ENCODE data around the gene ELOVL5.

ELOVL5 gene

GRCh38 chr6:53282741-53283140, 66.0 kb downstream of the ELOVL5 start:
- H3K9me3 ChIP-seq (ENCODE audit: control insufficient read depth, low read length): no peaks in the 10 kb centered on the region
- no peaks in the 10 kb centered on the region for H3K27me3 ChIP-seq (replicated peaks; ENCODE audit: control insufficient read depth, insufficient read depth, low read length, poor library complexity, severe bottlenecking)
- H3K4me3 ChIP-seq (ENCODE audit: insufficient read depth, low read depth, low read length, poor library complexity, severe bottlenecking): no peak overlapping the region
- H3K36me3 ChIP-seq (ENCODE audit: control insufficient read depth, insufficient read depth, low read length): peaks cover 8% of the 10 kb centered on the region
- H3K27ac ChIP-seq (ENCODE audit: insufficient read depth, low read length, poor library complexity, severe bottlenecking): no peak overlapping the region
- DNase-seq: no peak
- peaks cover 20% of the 10 kb centered on the region for H3K4me1 ChIP-seq (ENCODE audit: control insufficient read depth, insufficient read depth, low read length, poor library complexity, severe bottlenecking)

DNA sequence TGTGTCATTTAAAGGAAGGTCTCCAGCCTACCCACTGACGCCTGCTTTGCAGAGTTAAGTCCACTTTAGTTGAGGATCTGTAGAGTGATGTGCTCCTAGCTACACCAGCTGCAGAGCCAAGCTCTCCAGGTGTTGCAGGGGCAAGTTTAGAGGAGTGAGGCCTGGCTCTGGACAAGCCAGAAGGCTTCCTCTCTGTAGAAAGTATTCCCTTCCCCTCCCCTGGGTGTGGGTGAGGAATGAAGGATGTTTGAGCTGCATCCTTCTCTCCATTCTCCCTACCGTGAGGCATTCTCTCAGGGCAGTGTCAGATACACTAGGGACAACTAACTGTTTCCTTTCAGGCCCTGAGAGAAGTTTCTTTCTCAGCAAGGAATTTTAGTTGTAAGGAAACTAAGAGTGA, 66.5 kb downstream of the ELOVL5 start:
- no peak overlapping the region for H3K4me3 ChIP-seq (ENCODE audit: insufficient read depth, low read depth, low read length, poor library complexity, severe bottlenecking)
- no peak for DNase-seq
- no peak overlapping the region for H3K27ac ChIP-seq (ENCODE audit: insufficient read depth, low read length, poor library complexity, severe bottlenecking)
- no peaks in the 10 kb centered on the region for H3K9me3 ChIP-seq (ENCODE audit: control insufficient read depth, low read length)
- H3K4me1 ChIP-seq (ENCODE audit: control insufficient read depth, insufficient read depth, low read length, poor library complexity, severe bottlenecking): peaks cover 20% of the 10 kb centered on the region
- peaks cover 3% of the 10 kb centered on the region for H3K36me3 ChIP-seq (ENCODE audit: control insufficient read depth, insufficient read depth, low read length)
- no peaks in the 10 kb centered on the region for H3K27me3 ChIP-seq (replicated peaks; ENCODE audit: control insufficient read depth, insufficient read depth, low read length, poor library complexity, severe bottlenecking)

DNA sequence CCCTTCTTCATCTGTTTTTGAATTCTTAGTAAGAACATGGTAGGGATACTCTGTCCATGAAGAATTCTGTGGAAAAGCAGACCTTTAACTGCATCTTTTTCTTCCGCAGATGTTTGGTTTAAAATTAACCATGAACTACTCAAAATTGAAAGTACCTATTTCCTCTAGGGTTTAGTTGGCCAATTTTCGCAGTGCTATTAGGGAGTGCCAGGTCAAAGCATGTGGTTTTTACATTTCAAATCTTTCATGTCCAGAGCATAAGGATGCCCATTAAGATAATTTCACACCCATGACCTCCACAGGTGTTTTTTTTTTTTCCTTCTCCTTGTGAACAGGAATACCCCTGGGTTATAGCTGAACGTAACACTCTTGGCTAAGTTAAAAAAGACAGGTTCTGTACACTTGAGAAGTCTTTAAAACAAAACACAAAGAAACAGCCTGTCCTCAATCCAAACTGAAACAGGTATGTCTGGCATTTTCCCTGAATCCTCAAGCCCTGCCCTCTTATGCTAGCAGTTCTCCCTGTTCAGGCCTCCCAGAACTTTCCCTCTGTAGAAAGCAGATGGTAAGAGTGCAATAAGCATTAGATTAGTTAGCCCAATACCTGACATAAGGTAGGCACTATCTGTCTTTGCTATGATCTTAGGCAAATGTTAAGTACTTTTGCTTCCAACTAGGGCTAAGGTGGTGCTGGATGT, 67.1 kb downstream of the ELOVL5 start:
- Histone ChIP-seq H3K36me3 (ENCODE audit: control insufficient read depth, insufficient read depth, low read length) (peaks cover 5% of the 10 kb centered on the region), H3K27me3 (replicated peaks; ENCODE audit: control insufficient read depth, insufficient read depth, low read length, poor library complexity, severe bottlenecking) (no peaks in the 10 kb centered on the region), H3K27ac (ENCODE audit: insufficient read depth, low read length, poor library complexity, severe bottlenecking) (no peak overlapping the region), H3K9me3 (ENCODE audit: control insufficient read depth, low read length) (no peaks in the 10 kb centered on the region), H3K4me1 (ENCODE audit: control insufficient read depth, insufficient read depth, low read length, poor library complexity, severe bottlenecking) (peaks cover 20% of the 10 kb centered on the region), H3K4me3 (ENCODE audit: insufficient read depth, low read depth, low read length, poor library complexity, severe bottlenecking) (no peak overlapping the region)
- DNase-seq: no peak

- Histone ChIP-seq H3K27ac (ENCODE audit: insufficient read depth, low read length, poor library complexity, severe bottlenecking) (no peak overlapping the region), H3K4me1 (ENCODE audit: control insufficient read depth, insufficient read depth, low read length, poor library complexity, severe bottlenecking) (peaks cover 14% of the 10 kb centered on the region), H3K4me3 (ENCODE audit: insufficient read depth, low read depth, low read length, poor library complexity, severe bottlenecking) (no peak overlapping the region), H3K36me3 (ENCODE audit: control insufficient read depth, insufficient read depth, low read length) (peaks cover 14% of the 10 kb centered on the region), H3K9me3 (ENCODE audit: control insufficient read depth, low read length) (no peaks in the 10 kb centered on the region), H3K27me3 (replicated peaks; ENCODE audit: control insufficient read depth, insufficient read depth, low read length, poor library complexity, severe bottlenecking) (no peaks in the 10 kb centered on the region)
- DNase-seq: no peak
Observed at GRCh38 chr6:53280207-53280606, 68.5 kb downstream of the ELOVL5 start.

DNA sequence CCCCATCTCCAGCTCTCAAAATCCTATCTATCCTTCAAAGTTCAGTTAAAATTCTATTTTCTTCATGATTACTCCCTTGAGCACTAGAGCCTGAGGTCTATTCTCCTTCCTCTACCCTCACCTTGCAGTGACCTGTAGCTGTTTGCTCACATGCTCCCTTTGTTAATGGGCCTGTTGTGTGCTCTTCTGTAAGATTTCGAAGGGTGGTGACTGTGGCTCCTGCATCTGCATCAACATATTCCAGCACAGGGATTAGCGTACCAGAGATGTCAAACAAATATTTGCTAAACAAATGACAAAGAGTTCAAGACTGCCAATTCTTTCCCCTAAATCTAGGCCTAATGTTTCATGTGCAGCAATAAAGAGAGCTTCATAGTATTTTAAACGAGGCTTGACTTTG, 69.5 kb downstream of the ELOVL5 start:
- H3K4me3 ChIP-seq (ENCODE audit: insufficient read depth, low read depth, low read length, poor library complexity, severe bottlenecking): no peak overlapping the region
- DNase-seq: no peak
- H3K27ac ChIP-seq (ENCODE audit: insufficient read depth, low read length, poor library complexity, severe bottlenecking): no peak overlapping the region
- H3K9me3 ChIP-seq (ENCODE audit: control insufficient read depth, low read length): no peaks in the 10 kb centered on the region
- H3K36me3 ChIP-seq (ENCODE audit: control insufficient read depth, insufficient read depth, low read length): peaks cover 22% of the 10 kb centered on the region
- H3K27me3 ChIP-seq (replicated peaks; ENCODE audit: control insufficient read depth, insufficient read depth, low read length, poor library complexity, severe bottlenecking): no peaks in the 10 kb centered on the region
- peaks cover 10% of the 10 kb centered on the region for H3K4me1 ChIP-seq (ENCODE audit: control insufficient read depth, insufficient read depth, low read length, poor library complexity, severe bottlenecking)

DNA sequence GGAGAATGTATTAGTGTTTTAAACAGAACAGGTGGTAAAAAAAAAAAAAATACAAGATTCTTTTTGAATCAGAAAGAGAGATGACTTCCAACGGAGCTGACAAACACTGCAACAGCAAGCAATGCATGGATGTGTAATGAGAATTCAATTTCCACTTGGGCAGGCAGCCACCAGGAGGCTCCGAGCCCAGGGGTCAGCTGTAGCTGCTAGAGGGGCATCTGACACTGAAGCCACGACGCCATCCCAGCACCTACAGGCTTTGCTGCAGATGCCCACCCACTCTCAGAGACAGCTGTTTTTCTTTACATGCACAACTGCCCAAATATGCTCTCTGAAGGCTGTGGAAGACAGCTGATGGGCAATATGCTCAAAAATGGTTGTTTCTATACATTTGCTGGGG, 75.4 kb downstream of the ELOVL5 start:
- H3K27me3 ChIP-seq (replicated peaks; ENCODE audit: control insufficient read depth, insufficient read depth, low read length, poor library complexity, severe bottlenecking): no peaks in the 10 kb centered on the region
- no peak overlapping the region for H3K27ac ChIP-seq (ENCODE audit: insufficient read depth, low read length, poor library complexity, severe bottlenecking)
- H3K4me1 ChIP-seq (ENCODE audit: control insufficient read depth, insufficient read depth, low read length, poor library complexity, severe bottlenecking): no peaks in the 10 kb centered on the region
- H3K4me3 ChIP-seq (ENCODE audit: insufficient read depth, low read depth, low read length, poor library complexity, severe bottlenecking): no peak overlapping the region
- no peak for DNase-seq
- H3K9me3 ChIP-seq (ENCODE audit: control insufficient read depth, low read length): no peaks in the 10 kb centered on the region
- peaks cover 63% of the 10 kb centered on the region for H3K36me3 ChIP-seq (ENCODE audit: control insufficient read depth, insufficient read depth, low read length)

- Histone ChIP-seq H3K27ac (ENCODE audit: insufficient read depth, low read length, poor library complexity, severe bottlenecking) (no peak overlapping the region), H3K27me3 (replicated peaks; ENCODE audit: control insufficient read depth, insufficient read depth, low read length, poor library complexity, severe bottlenecking) (no peaks in the 10 kb centered on the region), H3K4me3 (ENCODE audit: insufficient read depth, low read depth, low read length, poor library complexity, severe bottlenecking) (no peak overlapping the region), H3K9me3 (ENCODE audit: control insufficient read depth, low read length) (no peaks in the 10 kb centered on the region), H3K36me3 (ENCODE audit: control insufficient read depth, insufficient read depth, low read length) (peaks cover 73% of the 10 kb centered on the region), H3K4me1 (ENCODE audit: control insufficient read depth, insufficient read depth, low read length, poor library complexity, severe bottlenecking) (no peaks in the 10 kb centered on the region)
- DNase-seq: no peak
Observed at GRCh38 chr6:53269827-53270226, 78.9 kb downstream of the ELOVL5 start.

GRCh38 chr6:53268858-53269608, 79.7 kb downstream of the ELOVL5 start:
- no peaks in the 10 kb centered on the region for H3K9me3 ChIP-seq (ENCODE audit: control insufficient read depth, low read length)
- H3K4me3 ChIP-seq (ENCODE audit: insufficient read depth, low read depth, low read length, poor library complexity, severe bottlenecking): no peak overlapping the region
- H3K27me3 ChIP-seq (replicated peaks; ENCODE audit: control insufficient read depth, insufficient read depth, low read length, poor library complexity, severe bottlenecking): no peaks in the 10 kb centered on the region
- H3K4me1 ChIP-seq (ENCODE audit: control insufficient read depth, insufficient read depth, low read length, poor library complexity, severe bottlenecking): no peaks in the 10 kb centered on the region
- no peak overlapping the region for H3K27ac ChIP-seq (ENCODE audit: insufficient read depth, low read length, poor library complexity, severe bottlenecking)
- DNase-seq: no peak
- H3K36me3 ChIP-seq (ENCODE audit: control insufficient read depth, insufficient read depth, low read length): peaks cover 77% of the 10 kb centered on the region

DNA sequence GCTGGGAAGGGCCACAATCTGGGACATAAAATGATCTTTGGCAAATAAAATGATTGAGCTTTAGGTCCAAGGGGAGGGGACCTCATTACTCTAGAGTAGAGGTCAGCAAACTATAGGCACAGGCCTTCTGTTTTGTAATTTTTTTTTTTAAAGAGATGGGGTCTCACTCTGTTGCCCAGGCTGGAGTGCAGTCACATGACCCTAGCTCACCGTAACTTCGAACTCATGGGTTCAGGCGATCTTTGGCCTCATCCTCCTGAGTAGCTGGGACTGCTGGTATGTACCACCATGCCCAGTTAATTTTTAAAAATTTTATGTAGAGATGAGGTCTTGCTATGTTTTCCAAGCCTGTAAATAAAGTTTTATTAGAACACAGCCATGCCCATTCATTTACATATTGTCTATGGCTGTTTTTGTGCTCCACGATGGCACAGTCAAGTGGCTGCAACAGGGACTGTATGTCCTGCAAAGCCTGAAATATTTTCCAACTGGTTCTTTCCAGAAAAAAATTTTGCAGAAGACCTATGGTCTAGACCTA, 82.1 kb downstream of the ELOVL5 start:
- no peak overlapping the region for H3K4me3 ChIP-seq (ENCODE audit: insufficient read depth, low read depth, low read length, poor library complexity, severe bottlenecking)
- no peak for DNase-seq
- peaks cover 63% of the 10 kb centered on the region for H3K36me3 ChIP-seq (ENCODE audit: control insufficient read depth, insufficient read depth, low read length)
- H3K27me3 ChIP-seq (replicated peaks; ENCODE audit: control insufficient read depth, insufficient read depth, low read length, poor library complexity, severe bottlenecking): no peaks in the 10 kb centered on the region
- no peaks in the 10 kb centered on the region for H3K9me3 ChIP-seq (ENCODE audit: control insufficient read depth, low read length)
- H3K27ac ChIP-seq (ENCODE audit: insufficient read depth, low read length, poor library complexity, severe bottlenecking): no peak overlapping the region
- no peaks in the 10 kb centered on the region for H3K4me1 ChIP-seq (ENCODE audit: control insufficient read depth, insufficient read depth, low read length, poor library complexity, severe bottlenecking)

DNA sequence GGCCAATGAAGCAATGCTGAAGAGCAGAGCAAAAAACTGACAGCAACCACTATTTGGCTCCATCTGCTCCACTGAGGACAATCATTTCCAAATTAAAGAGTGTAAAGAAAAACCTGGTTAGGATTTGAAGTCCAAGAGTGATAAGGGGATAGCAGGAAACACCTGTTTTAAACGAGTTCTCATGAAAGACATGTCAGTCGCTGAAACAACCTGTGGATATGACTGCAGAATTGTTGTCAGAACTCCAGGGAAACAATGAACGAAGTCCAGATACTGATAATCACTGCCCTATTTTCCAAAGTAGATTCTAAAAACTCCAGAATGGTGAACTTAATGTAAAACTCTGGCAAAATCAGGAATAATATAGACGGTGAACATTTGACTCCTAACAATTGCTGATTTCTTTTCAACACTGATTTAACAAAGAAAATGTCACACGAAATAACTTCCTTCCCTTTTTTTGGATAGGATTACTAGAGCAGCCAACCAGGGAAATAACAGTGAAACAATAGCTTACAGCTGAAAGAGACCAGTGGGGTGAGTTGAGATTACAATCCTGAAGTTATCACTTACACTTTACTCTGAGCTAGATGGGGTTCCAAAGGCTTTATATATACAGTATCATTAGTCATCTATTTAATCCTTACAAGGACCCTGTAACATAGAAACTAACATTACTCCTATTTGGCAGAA, 83.7 kb downstream of the ELOVL5 start:
- DNase-seq: no peak
- Histone ChIP-seq H3K4me3 (ENCODE audit: insufficient read depth, low read depth, low read length, poor library complexity, severe bottlenecking) (no peak overlapping the region), H3K27me3 (replicated peaks; ENCODE audit: control insufficient read depth, insufficient read depth, low read length, poor library complexity, severe bottlenecking) (no peaks in the 10 kb centered on the region), H3K36me3 (ENCODE audit: control insufficient read depth, insufficient read depth, low read length) (peaks cover 61% of the 10 kb centered on the region), H3K9me3 (ENCODE audit: control insufficient read depth, low read length) (no peaks in the 10 kb centered on the region), H3K27ac (ENCODE audit: insufficient read depth, low read length, poor library complexity, severe bottlenecking) (no peak overlapping the region), H3K4me1 (ENCODE audit: control insufficient read depth, insufficient read depth, low read length, poor library complexity, severe bottlenecking) (no peaks in the 10 kb centered on the region)

Data from effector memory CD4-positive, alpha-beta T cell (primary cell).